ENCODE measurements around the gene MCM7.

The MCM7 gene

DNA sequence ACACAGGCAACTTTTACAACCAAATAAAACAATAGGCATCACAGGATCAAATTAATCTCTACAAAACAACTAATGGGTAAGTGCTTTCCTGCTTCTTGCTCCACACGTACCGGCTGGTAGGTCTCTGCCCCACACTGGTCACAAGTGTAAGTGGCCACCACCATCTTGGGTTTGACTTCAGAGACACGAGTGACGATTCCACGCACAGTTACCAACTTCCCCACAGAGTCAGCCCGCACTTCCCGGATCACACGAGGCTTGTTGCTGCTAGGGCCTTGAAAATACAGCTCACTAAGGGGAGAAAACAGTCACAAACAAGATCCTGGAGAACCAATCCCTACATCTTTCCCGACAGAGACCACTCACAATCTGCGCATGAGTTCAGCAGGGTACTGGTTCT lies 2.3 kb downstream of the MCM7 start:
- no peak for FAIRE-seq
- DNase-seq (ENCODE audit: extremely low spot score, insufficient read length, low read depth), result no peak

DNA sequence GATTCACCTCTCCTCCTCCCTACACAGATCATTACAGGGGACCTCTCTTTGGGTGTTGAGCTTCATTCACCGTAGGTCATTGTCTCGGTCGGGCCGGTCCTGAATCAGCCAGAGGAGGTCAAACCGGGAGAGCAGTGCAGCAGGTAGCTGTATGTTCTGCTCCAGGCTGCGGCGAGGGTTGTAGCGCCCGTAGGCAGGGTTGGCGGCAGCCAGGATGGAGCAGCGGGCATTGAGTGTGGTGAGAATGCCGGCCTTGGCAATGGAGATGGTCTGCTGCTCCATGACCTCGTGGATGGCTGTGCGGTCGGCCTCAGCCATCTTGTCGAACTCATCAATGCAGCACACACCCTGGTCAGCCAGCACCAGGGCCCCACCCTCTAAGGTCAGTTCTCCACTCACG lies 5.5 kb downstream of the MCM7 start:
- no peak for FAIRE-seq

DNA sequence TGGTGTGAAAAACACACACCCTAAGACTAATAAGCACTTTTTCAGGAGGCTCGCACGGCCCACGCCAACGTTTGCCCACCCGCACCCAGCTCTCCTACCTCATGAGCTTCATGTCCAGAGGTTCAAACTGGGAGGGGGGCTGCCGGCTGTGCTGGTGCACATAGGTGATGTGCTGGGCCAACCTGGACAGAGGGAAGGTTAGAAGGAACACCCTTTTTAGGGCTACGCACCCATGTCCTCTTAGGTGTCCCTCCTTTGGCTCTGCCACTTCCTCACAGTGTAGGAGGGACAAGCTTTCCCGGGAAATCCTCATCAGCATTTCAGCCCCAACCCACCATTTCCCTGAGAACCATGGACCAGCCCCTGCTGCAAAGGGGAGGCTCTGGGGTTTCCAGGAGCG lies 5.9 kb downstream of the MCM7 start:
- DNase-seq (ENCODE audit: extremely low spot score, insufficient read length, low read depth), result no peak
- no peak for FAIRE-seq

More for the DNA sequence above, 5.5 kb downstream of the MCM7 start:
- DNase-seq (ENCODE audit: extremely low spot score, insufficient read length, low read depth), result no peak

DNA sequence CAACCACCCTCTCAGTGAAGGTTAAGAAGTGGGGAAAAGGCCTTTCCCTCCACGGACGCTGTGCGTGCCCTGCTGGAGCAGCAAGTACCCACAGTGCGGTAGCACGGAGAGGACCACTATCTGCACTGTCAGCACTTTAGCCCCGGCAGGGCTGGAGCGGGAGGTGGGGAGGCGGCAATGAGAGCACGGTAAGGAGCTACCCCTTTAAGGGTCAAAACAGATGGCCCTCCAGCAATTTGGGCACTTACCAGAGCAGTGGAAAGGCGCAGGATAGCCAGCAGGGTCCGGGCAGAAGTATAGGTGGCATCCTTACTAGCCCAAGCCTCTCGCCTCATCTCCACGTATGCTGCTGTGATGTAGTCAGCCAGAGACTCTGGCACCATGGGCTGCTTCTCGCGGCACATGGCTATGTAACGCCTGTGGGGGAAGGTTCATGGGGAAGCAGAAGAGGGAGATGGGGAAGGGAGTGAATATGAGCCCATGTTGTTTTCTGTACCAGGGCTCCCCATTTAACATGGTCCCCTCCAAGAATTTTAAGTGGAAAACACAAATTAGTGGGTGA lies 7.2 kb downstream of the MCM7 start:
- no peak for DNase-seq (ENCODE audit: extremely low spot score, insufficient read length, low read depth)
- FAIRE-seq, result no peak

DNA sequence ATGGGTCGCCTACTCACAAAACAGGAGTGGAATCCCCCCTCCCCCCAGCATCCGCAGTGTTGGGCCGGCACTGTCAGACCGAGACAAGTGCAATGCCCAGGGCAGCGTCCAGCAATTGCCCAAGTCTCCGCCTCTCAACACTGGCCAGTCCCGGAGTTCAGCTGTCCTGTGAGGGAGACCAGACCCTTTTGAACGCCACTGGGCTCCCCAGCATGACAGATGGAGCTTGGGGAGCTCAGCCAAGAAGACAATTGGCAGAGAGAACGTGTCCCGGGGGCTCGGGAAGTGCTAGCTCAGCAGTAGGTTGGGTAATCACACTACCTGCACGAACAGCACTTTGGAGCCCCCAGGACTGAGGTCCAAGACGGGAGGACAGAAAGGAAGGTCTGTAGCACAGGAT lies 7.7 kb downstream of the MCM7 start:
- no peak for FAIRE-seq
- DNase-seq (ENCODE audit: extremely low spot score, insufficient read length, low read depth), result no peak

DNA sequence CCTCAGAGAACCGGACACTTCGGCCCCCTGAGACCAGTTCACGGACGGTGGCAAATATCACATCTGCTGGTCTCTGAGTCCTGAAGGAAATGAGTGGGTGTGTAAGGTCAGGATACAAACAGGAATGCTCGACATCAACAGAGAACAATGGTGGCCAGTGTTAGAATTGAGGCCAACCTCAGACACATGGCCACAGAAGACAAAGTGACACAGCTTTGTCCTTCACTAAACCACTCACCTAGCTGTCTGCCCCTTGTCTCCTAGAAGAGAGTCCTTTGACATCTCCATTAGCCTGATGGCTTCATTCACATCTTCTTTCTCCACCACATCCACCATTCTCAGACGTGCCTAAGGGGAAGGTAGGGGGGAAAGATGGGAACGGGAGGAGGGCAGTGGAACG lies 8.1 kb downstream of the MCM7 start:
- FAIRE-seq, result no peak

DNA sequence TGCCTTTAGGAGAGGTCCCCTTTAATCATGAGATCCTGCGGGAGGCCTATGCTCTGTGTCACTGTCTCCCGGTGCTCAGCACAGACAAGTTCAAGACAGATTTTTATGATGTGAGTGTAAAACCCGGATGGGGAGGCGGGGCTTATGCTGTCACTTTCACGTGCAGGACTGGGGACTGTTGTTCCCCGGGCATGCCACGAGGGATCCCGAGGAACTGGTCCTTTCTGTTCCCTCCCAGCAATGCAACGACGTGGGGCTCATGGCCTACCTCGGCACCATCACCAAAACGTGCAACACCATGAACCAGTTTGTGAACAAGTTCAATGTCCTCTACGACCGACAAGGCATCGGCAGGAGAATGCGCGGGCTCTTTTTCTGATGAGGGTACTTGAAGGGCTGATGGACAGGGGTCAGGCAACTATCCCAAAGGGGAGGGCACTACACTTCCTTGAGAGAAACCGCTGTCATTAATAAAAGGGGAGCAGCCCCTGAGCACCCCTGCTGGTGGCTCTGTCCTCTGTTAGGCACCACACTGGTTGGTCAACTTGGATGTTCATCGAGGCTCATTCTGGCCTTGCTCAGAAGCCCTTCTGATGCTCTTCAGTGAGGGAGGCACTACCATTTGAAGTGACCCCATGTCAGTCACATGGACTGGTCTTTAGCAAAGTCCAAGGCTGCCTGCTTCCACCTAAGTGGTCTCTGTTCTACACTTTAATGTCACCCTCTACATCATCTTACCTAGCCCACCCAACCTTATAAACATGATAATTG lies 9.6 kb downstream of the MCM7 start:
- DNase-seq (ENCODE audit: extremely low spot score, insufficient read length, low read depth) (no peak), FAIRE-seq (no peak)

More for the DNA sequence above, 8.1 kb downstream of the MCM7 start:
- DNase-seq (ENCODE audit: extremely low spot score, insufficient read length, low read depth), result no peak

DNA sequence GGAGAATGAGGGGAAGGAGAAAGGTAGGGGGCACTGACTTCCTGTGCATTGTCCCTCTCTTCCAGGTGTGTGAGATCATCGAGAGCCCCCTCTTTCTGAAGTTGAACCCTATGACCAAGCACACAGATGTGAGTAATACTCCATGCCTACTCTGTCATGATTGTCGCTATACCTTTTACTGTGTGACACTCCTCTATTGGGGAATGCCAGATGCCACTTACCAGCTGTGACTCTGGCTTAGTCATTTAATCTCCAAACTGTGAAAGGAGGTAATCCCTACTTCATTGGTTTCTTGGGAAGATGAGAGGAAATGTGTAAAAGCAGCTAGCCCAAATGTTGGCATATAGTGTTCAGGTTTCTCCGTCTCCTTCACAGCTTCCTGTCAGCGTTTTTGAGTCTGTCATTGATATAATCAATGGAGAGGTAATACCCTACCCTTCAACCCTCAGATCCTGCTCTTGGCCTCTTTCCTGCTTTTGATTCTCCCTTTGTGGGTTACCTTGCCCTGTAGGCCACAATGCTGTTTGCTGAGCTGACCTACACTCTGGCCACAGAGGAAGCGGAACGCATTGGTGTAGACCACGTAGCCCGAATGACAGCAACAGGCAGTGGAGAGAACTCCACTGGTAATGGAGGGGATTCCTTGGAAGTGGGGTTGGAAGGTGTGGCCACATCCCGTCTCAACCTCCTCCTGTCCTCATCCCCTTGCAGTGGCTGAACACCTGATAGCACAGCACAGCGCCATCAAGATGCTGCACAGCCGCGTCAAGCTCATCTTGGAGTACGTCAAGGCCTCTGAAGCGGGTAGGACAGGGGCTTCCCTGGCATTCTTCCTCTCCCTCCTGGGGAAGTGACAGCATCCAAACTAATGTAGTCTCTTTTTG lies 10.4 kb downstream of the MCM7 start:
- FAIRE-seq (no peak), DNase-seq (ENCODE audit: extremely low spot score, insufficient read length, low read depth) (no peak)

DNA sequence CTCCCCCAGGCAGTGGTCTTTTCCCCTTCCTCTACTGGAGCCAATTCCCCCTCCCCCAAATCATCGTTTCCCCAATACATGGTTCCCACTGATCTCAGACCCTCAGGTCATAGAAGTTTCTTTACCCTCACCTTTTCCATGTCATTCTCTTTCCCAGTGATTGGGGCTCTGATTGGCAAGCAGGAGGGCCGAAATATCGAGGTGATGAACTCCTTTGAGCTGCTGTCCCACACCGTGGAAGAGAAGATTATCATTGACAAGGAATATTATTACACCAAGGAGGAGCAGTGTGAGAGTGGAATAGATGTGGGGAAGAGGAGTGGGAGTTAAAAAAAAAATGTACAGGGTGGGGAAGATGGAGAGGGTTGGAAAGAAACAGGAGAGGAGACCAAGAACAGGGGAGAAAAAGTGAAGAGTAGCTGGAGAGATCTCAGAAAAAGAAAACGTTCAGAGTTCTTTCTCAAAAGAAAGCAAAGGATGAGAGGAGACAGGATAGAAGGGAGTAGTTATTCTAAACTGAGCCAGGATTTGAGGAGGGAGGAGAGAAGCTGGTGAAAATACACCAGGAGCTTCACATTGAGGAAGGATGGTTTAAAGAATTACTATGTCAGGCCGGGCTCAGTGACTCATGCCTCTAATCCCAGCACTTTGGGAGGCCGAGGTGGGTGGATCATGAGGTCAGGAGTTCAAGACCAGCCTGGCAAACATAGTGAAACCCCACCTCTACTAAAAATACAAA lies 11.6 kb downstream of the MCM7 start:
- FAIRE-seq (no peak), DNase-seq (ENCODE audit: extremely low spot score, insufficient read length, low read depth) (no peak)

DNA sequence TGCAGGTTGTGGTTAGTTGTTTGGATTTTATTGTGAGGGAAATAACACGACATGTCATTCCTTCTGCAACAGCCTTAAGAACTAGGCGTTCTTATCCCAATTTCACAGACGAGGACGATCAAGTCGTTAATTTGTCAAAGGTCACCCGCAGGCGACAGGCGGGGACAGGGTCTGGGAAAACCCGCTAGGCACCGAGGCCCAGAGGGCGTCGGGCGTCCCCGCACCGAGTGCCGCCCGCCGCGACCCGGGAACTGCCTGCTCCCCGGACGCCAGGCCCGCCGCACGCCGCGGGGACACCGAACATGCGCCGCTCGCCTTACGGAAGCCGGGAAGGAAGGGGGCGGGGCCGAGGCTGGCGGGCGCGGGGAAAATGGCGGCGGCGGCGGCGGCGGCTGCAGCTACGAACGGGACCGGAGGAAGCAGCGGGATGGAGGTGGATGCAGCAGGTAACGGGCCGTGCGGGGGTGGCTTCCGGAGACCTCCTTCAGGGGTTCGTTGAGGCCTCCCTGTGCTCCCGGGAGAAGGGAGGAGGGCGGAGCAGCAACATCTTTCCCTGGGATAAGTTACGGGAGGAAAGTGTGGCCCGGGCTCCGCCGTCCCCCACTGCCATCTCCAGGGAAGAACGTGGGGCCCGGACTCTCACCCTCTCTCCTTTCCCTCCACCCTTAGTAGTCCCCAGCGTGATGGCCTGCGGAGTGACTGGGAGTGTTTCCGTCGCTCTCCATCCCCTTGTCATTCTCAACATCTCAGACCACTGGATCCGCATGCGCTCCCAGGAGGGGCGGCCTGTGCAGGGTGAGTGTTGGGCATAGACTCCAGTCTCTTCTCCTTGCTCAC lies 12.4 kb downstream of the MCM7 start, which contains the start of gene COPS6:
Gene COPS6 (plus strand): TSS at position 349 of the 837 bp plus-strand sequence. CDS start 22 bp downstream, at position 371.
- DNase-seq (ENCODE audit: extremely low spot score, insufficient read length, low read depth), result peak; percentile 74
- peak; percentile 70 for FAIRE-seq

DNA sequence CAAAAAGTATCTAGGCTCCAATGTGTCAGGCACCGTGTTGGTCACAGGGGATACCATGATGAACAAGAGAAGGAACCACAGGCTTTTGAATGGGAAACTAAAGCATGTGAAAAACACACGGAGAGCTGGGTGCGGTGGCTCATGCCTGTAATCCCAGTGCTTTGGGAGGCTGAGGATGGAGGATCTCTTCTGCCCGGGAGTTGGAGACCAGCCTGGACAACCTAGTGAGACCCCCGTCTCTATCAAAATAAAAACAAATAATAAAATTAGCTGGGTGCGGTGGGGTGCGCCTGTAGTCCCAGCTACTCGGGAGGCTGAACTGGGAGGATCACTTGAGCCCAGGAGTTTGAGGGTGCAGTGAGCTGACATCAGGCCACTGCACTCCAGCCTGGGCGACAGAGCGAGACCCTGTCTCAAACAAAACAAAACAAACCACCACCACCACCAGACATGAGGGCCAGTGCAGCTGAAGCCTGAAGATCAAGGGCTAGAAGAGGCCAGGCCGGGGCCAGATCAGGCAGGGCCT lies 13.0 kb downstream of the MCM7 start:
- DNase-seq (ENCODE audit: extremely low spot score, insufficient read length, low read depth) (no peak), FAIRE-seq (no peak)

DNA sequence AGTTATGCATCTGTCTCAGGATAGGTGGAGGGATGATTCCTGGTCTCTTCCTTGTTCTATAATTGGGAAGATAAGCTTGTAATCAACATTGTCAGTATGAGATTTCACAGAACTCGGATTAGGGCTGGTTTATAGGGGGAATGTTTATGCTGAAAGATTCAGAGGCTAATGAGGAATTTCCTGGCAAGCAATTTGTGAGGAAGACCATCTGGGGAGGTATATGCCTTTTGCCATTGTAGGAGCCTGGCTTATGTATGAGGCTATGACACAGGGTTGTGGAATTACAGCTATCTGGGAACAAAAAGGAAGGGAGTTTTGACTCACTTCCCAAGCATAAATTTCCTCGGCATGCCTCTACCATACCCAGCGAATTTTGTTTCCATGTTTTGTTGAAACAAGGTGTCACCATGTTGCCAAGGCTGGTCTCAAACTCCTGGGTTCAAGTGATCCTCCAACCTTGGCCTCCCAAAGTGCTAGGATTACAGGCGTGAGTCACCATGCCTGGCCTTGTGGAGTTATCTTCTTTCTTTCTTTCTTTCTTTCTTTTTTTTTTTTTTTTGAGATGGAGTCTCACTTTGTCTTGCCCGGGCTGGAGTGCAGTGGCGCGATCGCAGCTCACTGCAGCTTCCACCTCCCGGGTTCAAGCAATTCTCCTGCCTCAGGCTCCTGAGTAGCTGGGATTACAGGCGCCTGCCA lies 14.0 kb downstream of the MCM7 start:
- DNase-seq (ENCODE audit: extremely low spot score, insufficient read length, low read depth) (no peak), FAIRE-seq (no peak)

DNA sequence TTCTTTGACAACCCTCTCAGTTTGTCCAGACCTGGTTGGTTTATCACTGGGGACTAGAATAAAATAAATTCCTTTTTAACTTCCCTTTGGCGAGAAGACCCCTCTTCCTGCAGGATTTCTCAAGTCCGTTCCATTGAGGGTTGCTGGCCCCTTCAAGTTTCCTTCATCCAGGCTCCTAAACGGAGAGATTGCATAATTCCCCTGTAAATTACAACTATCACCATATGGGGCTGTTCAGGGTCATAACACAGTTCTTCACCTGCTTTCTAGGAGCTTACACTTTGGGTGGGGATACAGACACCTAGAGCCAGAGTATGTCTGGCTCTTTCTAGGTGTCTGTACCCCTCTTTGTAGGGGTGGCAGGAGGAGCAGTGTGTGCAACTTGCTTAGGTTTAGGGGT lies 15.7 kb downstream of the MCM7 start:
- no peak for DNase-seq (ENCODE audit: extremely low spot score, insufficient read length, low read depth)
- no peak for FAIRE-seq

DNA sequence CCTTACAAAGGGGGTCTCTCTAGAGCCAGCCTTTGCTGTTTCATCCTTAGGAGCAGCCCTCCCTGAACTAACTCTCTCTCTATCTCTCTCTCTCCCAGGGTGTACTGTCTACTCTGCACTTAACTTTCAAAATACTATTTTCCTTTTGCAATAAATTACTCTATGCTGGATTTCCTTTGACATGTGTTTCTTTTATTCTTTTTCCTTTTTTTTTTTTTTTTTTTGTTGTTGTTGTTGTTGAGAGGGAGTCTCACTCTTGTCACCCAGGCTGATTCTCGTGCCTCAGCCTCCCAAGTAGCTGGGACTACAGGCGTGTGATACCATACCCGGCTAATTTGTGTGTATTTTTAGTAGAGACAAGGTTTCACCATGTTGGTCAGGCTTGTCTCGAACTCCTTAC lies 18.2 kb downstream of the MCM7 start:
- FAIRE-seq, result no peak
- no peak for DNase-seq (ENCODE audit: extremely low spot score, insufficient read length, low read depth)

DNA sequence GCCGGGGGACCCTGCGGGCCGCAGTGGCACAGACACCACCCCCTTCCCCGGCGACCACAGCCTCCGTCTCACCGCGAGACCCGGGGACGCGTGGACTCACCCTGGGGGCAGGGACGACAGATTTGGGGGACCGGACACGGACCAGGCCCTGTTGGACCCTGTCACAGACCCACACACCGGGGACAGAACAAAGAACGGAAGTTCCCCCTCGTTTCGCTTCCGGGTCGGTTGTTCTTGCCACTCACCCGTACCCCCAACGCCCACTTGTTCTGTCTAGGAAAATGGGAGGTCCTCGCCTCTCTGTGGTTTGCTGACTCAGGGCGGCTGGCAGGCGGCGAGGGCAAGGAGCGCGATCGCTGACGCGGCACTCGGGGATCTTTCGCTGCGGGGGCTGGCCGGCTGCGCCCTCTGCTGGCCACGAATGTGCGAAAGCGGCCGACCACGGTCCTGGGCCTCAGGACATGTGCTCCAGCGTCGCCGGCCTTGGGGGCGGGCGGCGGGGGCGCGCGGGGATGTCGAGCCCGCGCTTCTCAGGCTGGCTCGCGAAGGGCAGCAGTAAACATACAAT lies 19.6 kb downstream of the MCM7 start, which contains the start of gene ZNF3:
Gene ZNF3 (minus strand): TSS at position 189 of the 568 bp plus-strand sequence. CDS start 4,366 bp downstream, outside the sequence.
- DNase-seq (ENCODE audit: extremely low spot score, insufficient read length, low read depth), result peak; percentile 85
- peak; percentile 99 for FAIRE-seq

DNA sequence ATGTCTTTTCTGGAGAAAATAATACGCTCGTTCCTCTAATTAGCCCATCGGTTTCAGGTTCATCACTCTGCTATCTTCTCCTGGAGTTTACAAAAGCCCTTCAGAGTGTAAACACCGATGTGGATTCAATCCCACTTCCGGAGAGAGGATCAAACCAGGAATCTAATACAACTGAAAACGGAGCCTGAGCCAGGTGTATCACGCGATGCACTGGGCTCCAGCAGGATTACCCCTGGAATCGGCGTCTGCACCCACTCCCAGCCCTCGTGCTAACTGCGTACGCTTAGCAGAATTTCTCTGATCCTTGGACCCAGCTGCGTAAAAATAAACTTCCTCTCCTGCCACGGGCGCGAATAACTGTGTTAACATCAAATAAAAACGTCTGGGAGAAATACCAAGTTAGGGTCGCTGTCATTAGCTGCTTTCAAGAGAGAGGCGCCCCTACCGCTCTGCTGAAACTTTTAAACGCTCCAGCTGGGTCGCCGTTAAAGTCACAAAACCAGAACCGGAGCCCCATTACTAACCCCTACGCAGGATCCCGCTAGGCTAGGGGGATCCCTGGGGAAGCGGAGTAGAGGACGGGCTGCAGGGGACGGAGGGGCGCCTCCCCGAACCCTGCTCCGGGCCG lies 20.2 kb downstream of the MCM7 start:
- FAIRE-seq, result peak; percentile 5
- no peak for DNase-seq (ENCODE audit: extremely low spot score, insufficient read length, low read depth)

DNA sequence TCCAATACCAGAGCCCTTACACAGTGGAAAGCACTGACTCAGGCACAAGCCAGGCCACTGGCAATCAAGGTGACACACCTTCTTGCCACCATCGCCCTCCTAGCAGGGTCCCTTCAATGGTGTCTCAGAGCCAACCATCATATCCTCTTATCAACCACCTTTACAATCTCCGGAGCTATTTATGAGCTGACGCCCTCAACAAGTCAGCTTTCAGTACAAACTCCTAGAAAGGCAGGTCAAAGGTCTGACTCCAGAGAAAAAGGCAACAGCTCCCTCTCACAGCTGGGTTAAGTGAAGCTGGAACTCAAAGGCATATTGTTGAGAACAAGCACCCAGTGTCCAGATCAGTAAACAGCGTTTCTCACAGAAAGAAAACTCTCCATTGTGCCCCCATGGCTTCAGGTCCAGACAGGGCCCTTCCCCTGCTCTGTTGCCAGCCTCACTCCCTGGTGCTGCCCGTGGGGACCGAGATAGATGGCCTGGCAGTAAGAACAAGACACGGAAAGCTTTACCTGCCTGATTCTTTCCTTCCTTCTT lies 22.1 kb downstream of the MCM7 start:
- no peak for FAIRE-seq
- DNase-seq (ENCODE audit: extremely low spot score, insufficient read length, low read depth), result no peak

All from GM18507 (cell line).